HCT116 (cell line): ENCODE measurements around the gene IDS.

ENCODE experiments used
- ATF3 ChIP-seq: IDR thresholded peaks from 2 replicates; pipeline ENCODE4 v1.6.1; 2012
- CBX3 ChIP-seq: IDR thresholded peaks from 2 replicates; pipeline ENCODE4 v1.6.1; 2012; ENCODE audit warnings: low read depth
- CEBPB ChIP-seq: IDR thresholded peaks from 2 replicates; pipeline ENCODE4 v1.6.1; 2012; ENCODE audit warnings: low read depth
- CTCF ChIP-seq, 3 experiments: fragments of 200-600 bp in 1 of 3; sonication (generic) in 1 of 3; IDR thresholded peaks in 2 of 3; conservative IDR thresholded peaks in 1 of 3; 2 replicates each; pipeline ENCODE4 v1.5.1; 2012 to 2017; ENCODE audit warnings: low read depth in 2 of 3, low read length in 2 of 3, antibody characterized with exemption in 1 of 3, borderline replicate concordance in 1 of 3, control low read depth in 1 of 3, mild to moderate bottlenecking in 1 of 3, mixed read lengths in 1 of 3, mixed run types in 1 of 3, moderate library complexity in 1 of 3; ENCODE audit not compliant: insufficient read depth in 1 of 3
- EZH2 ChIP-seq: fragments of 200-600 bp; sonication (generic); IDR thresholded peaks from 2 replicates; pipeline ENCODE4 v1.6.1; 2017; ENCODE audit warnings: antibody characterized with exemption, mixed run types
- EZH2phosphoT487 ChIP-seq: fragments of 200-600 bp; IDR thresholded peaks from 2 replicates; pipeline ENCODE4 v1.6.1; 2018; ENCODE audit warnings: antibody characterized with exemption, borderline replicate concordance
- JUND ChIP-seq: IDR thresholded peaks from 2 replicates; pipeline ENCODE4 v1.6.1; 2012
- POLR2A ChIP-seq: IDR thresholded peaks from 2 replicates; pipeline ENCODE4 v1.7.0; 2011; ENCODE audit warnings: borderline replicate concordance; ENCODE audit not compliant: insufficient read depth, insufficient read length; ENCODE audit errors: extremely low read depth
- POLR2AphosphoS5 ChIP-seq: IDR thresholded peaks from 2 replicates; pipeline ENCODE4 v1.6.1; 2011; ENCODE audit warnings: mild to moderate bottlenecking, low read depth, low read length, moderate library complexity
- RAD21 ChIP-seq: IDR thresholded peaks from 2 replicates; pipeline ENCODE4 v1.6.1; 2012; ENCODE audit warnings: low read depth, mild to moderate bottlenecking
- REST ChIP-seq: IDR thresholded peaks from 2 replicates; pipeline ENCODE4 v1.6.1; 2012; ENCODE audit warnings: low read depth
- YY1 ChIP-seq: IDR thresholded peaks from 2 replicates; pipeline ENCODE4 v1.6.1; 2011; ENCODE audit warnings: low read length, low read depth, moderate library complexity, mild to moderate bottlenecking; ENCODE audit not compliant: insufficient replicate concordance; ENCODE audit errors: extremely low read depth

GRCh38 chrX:149494844-149495565 lies 10.1 kb downstream of the IDS start:
- TF ChIP-seq CTCF (IDR thresholded peaks at IDR 0.05 in 2 of 3, conservative IDR thresholded peaks at IDR 0.05 in 1 of 3; ENCODE audit: borderline replicate concordance in 1 of 3, insufficient read depth in 1 of 3, low read depth in 2 of 3, low read length in 2 of 3), result no peak
- no peak for TF ChIP-seq RAD21
- TF ChIP-seq EZH2phosphoT487, result no peak
- TF ChIP-seq POLR2A, result no peak
- TF ChIP-seq POLR2AphosphoS5, result no peak
- TF ChIP-seq CEBPB, result peak; percentile 39; the same call in 1 of the 2 replicates
- no peak for TF ChIP-seq CBX3
- no peak for TF ChIP-seq JUND
- no peak for TF ChIP-seq ATF3
- no peak for TF ChIP-seq REST
- TF ChIP-seq EZH2, result no peak
- no peak for TF ChIP-seq YY1
